Tibial nerve (tissue), 4 donors: ENCODE results near the gene ATP7A. TPM values are rescaled to one million over a fixed set of nuclear protein-coding genes. Genes with fewer than 3 reads are reported as not detected.

ENCODE experiments used
- DNase-seq, 2 donors: peaks; one replicate each; pipeline ENCODE4 v3.0.0-alpha.2; 2019; ENCODE audit warnings: low spot score in 2 of 2
- H3K27ac ChIP-seq, 4 donors: fragments of 200-600 bp; sonication (generic) in 3 of 4; one replicate each; pipeline ENCODE4 v1.5.1; 2017 to 2019; ENCODE audit warnings: mild to moderate bottlenecking in 1 of 4
- H3K27me3 ChIP-seq, 2 donors: fragments of 200-600 bp; sonication (generic) in 1 of 2; one replicate each; pipeline versions ENCODE4 v1.5.1 to v1.6.0; 2017 to 2019
- H3K36me3 ChIP-seq, 3 donors: fragments of 200-600 bp; sonication (generic); one replicate each; pipeline ENCODE4 v1.5.1; 2018 to 2019
- H3K4me1 ChIP-seq, 4 donors: fragments of 200-600 bp; sonication (generic) in 3 of 4; one replicate each; pipeline ENCODE4 v1.5.1; 2017 to 2019
- H3K4me3 ChIP-seq, 4 donors: fragments of 200-600 bp; sonication (generic) in 3 of 4; one replicate each; pipeline ENCODE4 v1.5.1; 2017 to 2019; ENCODE audit warnings: mild to moderate bottlenecking in 1 of 4, moderate library complexity in 1 of 4
- H3K9me3 ChIP-seq, 4 donors: fragments of 200-600 bp; sonication (generic) in 3 of 4; one replicate each; pipeline ENCODE4 v1.5.1; 2017 to 2019
- EP300 ChIP-seq, 2 donors: sonication (generic); formaldehyde crosslinking; IDR thresholded peaks; one replicate each; pipeline ENCODE4 v1.6.1; 2017; ENCODE audit warnings: antibody characterized with exemption in 2 of 2, mild to moderate bottlenecking in 1 of 2
- POLR2A ChIP-seq, 2 donors: fragments of 450-650 bp; IDR thresholded peaks; one replicate each; pipeline ENCODE4 v1.6.1; 2017; ENCODE audit warnings: antibody characterized with exemption in 2 of 2, mild to moderate bottlenecking in 2 of 2, moderate library complexity in 2 of 2
- WGBS, 2 donors: methylation state at CpG; one replicate each; pipeline ENCODE4 v1.1.5; 2018; 5-methylcytosine and 5-hydroxymethylcytosine counted together
- total RNA-seq, 4 donors: library from RNA; depleted of rRNA; stranded (reverse); fragments of >200 nt; gene quantifications; one replicate each; pipeline ENCODE4 v1.1.0, GENCODE V29; 2016
- TF ChIP-seq, protein P1 (sequence below), 5 experiments: fragments of 200-600 bp in 3 of 5; fragments of 450-650 bp in 2 of 5; sonication (generic) in 3 of 5; IDR thresholded peaks; one replicate each; pipeline ENCODE4 v1.5.1; 2016 to 2019; ENCODE audit warnings: antibody characterized with exemption in 5 of 5, mild to moderate bottlenecking in 3 of 5, moderate library complexity in 2 of 5

The ATP7A gene
- total RNA-seq, 4 donors from 2014 or later = 9.4 to 12.7 (median 10.4) TPM

DNA sequence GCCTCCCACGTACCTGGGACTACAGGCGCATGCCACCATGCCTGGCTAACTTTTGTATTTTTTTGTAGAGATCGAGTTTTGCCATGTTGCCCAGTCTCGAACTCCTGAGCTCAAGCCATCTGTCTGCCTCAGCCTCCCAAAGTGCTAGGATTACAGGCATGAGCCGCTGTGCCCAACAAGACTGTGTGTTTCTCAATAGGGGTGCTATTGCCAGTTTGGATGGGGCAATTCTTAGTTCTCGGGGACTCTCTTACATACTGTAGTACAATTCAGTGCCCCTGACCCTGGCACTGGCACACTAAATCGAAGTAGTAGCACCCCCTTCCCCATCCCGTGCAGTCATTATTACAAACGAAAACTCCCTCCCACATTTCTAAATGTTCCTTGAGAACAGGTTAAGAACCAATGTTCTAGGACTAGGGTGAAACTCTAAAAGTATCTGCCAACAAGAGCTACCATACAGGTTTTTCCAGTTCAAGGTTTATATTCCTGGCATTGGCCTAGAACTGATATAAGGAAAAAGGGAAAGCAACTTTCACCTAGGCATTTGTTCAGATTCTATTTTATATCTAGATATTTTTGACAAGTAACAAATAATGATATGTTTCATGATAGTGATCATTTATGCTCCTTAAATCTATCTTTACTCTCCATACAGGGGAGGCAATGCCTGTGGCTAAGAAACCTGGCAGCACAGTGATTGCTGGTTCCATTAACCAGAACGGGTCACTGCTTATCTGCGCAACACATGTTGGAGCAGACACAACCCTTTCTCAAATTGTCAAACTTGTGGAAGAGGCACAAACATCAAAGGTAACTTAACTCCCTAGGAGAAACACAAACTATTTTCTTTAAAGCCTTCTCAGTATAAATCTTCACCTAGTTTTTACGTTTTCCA lies 109.3 kb downstream of the ATP7A start:
- WGBS, 2 donors = 78 to 92% methylated on average over 11 to 12 of the region's 12 CpGs
- Histone ChIP-seq H3K4me1 (no peaks in the 10 kb centered on the region), H3K27me3 (no peaks in the 10 kb centered on the region), H3K36me3 (peaks cover 0 to 7% (median 0%) of the 10 kb centered on the region in 3 donors), H3K27ac (no peak overlapping the region), H3K4me3 (no peak overlapping the region), H3K9me3 (no peaks in the 10 kb centered on the region)
- DNase-seq = no peak
- no peak for TF ChIP-seq EP300 (IDR thresholded peaks at IDR 0.05)
- no peak for TF ChIP-seq POLR2A (IDR thresholded peaks at IDR 0.05)
- TF ChIP-seq, protein P1, sequence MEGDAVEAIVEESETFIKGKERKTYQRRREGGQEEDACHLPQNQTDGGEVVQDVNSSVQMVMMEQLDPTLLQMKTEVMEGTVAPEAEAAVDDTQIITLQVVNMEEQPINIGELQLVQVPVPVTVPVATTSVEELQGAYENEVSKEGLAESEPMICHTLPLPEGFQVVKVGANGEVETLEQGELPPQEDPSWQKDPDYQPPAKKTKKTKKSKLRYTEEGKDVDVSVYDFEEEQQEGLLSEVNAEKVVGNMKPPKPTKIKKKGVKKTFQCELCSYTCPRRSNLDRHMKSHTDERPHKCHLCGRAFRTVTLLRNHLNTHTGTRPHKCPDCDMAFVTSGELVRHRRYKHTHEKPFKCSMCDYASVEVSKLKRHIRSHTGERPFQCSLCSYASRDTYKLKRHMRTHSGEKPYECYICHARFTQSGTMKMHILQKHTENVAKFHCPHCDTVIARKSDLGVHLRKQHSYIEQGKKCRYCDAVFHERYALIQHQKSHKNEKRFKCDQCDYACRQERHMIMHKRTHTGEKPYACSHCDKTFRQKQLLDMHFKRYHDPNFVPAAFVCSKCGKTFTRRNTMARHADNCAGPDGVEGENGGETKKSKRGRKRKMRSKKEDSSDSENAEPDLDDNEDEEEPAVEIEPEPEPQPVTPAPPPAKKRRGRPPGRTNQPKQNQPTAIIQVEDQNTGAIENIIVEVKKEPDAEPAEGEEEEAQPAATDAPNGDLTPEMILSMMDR (IDR thresholded peaks at IDR 0.05) = no peak

DNA sequence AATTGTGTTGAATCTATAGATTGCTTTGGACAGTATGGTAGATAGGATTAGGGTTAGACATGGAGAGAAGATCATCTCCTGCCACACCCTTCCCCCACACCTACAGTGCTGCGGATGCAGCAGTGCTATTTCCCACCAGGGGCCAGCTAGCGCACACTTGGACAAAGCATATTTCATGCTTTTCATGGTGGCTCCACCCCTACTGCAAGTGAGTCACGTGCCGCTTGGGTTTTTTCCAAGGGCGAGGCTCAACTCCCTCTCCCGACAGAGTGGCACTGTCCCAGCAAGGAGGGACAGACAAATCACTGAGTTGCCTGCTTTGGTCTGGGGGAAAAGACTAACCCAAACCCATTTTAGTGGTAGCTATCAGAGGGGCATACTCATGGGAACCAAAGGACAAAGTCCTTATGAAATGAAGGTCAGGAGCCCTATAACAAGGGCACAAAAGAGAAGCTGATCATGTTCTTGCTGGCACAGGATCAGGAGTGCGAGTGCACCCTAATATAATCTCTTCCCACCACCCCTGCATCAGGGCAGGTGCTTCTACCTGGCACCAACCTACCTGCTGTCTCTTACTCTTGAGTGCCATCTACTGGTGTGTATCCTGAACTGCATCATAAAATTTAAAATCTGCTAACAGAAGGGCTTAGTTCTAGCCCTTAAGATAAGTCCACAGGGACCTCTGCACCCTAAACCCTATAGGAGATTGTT lies 114.0 kb downstream of the ATP7A start:
- no peaks in the 10 kb centered on the region for H3K36me3 ChIP-seq
- DNase-seq = peak in 1 of 2 donors; percentile 4
- TF ChIP-seq, protein P1 (IDR thresholded peaks at IDR 0.05) = peak in 3 of 5 experiments; percentile 20 to 28 (median 27)
- TF ChIP-seq POLR2A (IDR thresholded peaks at IDR 0.05) = no peak
- no peaks in the 10 kb centered on the region for H3K4me1 ChIP-seq
- no peaks in the 10 kb centered on the region for H3K27me3 ChIP-seq
- H3K9me3 ChIP-seq = no peaks in the 10 kb centered on the region
- no peak overlapping the region for H3K4me3 ChIP-seq
- WGBS, 2 donors = 62 to 71% methylated on average over 1 to 7 of the region's 7 CpGs
- H3K27ac ChIP-seq = no peak overlapping the region

DNA sequence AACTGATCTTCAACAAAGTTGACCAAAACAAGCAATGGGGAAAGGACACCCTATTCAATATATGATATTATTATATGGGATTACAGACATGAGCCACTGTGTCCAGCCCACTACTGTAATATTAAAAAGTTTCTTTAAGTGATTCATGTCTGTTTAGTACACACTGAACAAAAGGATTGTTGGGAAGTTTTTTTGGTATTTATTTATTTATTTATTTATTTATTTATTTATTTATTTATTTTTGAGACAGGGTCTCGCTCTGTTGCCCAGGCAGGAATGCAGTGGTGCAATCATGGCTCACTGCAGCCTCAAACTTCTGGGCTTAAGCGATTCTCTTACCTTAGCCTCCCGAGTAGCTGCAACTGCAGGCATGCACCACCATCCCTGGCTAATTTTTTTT lies 117.3 kb downstream of the ATP7A start:
- DNase-seq = no peak
- H3K27ac ChIP-seq = no peak overlapping the region
- TF ChIP-seq, protein P1 (IDR thresholded peaks at IDR 0.05) = no peak
- no peaks in the 10 kb centered on the region for H3K4me1 ChIP-seq
- WGBS, 2 donors = 92 to 97% methylated on average over 3 of the region's 3 CpGs
- no peaks in the 10 kb centered on the region for H3K9me3 ChIP-seq
- no peaks in the 10 kb centered on the region for H3K36me3 ChIP-seq
- H3K4me3 ChIP-seq = no peak overlapping the region
- H3K27me3 ChIP-seq = no peaks in the 10 kb centered on the region

DNA sequence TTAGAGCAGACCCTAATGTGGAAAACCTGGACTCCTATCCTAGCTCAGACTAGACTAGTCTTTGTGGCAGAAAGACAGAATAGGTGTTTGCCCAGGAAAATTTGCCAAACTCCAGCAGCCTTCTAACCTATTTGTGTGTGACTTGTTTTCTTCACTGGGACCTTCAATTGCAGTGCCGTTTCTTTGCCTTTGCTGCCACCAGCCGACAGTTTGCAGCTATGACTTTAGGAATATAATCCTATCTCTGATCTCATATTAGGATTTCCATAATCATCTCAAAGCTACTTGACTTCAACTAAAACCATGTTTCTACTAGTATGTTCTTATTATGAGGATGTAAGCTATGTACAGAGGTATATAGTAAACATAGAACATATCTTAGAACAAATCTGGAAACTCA lies 119.2 kb downstream of the ATP7A start:
- peak in 1 of 2 donors; percentile 5 for DNase-seq
- 43 to 56% methylated on average over 2 of the region's 2 CpGs for WGBS, 2 donors
- H3K27ac ChIP-seq = no peak overlapping the region
- no peaks in the 10 kb centered on the region for H3K27me3 ChIP-seq
- no peak for TF ChIP-seq EP300 (IDR thresholded peaks at IDR 0.05)
- TF ChIP-seq, protein P1 (IDR thresholded peaks at IDR 0.05) = peak in 3 of 5 experiments; percentile 8 to 37 (median 13)
- H3K4me1 ChIP-seq = no peaks in the 10 kb centered on the region
- no peaks in the 10 kb centered on the region for H3K9me3 ChIP-seq
- H3K36me3 ChIP-seq = no peaks in the 10 kb centered on the region
- H3K4me3 ChIP-seq = no peak overlapping the region

DNA sequence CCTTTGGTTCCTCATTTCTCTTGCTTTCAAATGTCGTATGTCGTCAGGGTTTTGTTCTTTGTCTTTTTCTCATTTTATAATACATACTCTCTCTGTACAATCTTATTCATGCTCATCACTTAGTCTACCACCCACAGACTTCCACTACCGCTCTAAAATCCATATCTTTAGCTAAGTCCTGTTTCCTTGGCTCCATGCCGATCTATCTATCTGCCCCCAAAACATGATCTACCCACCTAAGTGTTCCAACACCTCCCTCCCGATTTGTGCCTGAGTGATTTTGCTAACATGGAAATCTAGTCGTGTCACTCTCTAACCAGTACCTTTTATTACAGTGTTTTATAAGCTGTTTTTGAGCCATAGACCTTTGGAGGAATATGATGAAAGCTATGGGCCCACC lies 124.6 kb downstream of the ATP7A start:
- no peaks in the 10 kb centered on the region for H3K9me3 ChIP-seq
- H3K4me1 ChIP-seq = no peaks in the 10 kb centered on the region
- no peak for TF ChIP-seq EP300 (IDR thresholded peaks at IDR 0.05)
- no peak for TF ChIP-seq POLR2A (IDR thresholded peaks at IDR 0.05)
- TF ChIP-seq, protein P1 (IDR thresholded peaks at IDR 0.05) = no peak
- no peak overlapping the region for H3K27ac ChIP-seq
- H3K36me3 ChIP-seq = no peaks in the 10 kb centered on the region
- H3K27me3 ChIP-seq = no peaks in the 10 kb centered on the region
- DNase-seq = no peak
- WGBS, 2 donors = 63 to 88% methylated on average over 6 of the region's 6 CpGs
- H3K4me3 ChIP-seq = no peak overlapping the region
